ENCODE measurements around the gene GLCCI1.

GLCCI1 gene

DNA sequence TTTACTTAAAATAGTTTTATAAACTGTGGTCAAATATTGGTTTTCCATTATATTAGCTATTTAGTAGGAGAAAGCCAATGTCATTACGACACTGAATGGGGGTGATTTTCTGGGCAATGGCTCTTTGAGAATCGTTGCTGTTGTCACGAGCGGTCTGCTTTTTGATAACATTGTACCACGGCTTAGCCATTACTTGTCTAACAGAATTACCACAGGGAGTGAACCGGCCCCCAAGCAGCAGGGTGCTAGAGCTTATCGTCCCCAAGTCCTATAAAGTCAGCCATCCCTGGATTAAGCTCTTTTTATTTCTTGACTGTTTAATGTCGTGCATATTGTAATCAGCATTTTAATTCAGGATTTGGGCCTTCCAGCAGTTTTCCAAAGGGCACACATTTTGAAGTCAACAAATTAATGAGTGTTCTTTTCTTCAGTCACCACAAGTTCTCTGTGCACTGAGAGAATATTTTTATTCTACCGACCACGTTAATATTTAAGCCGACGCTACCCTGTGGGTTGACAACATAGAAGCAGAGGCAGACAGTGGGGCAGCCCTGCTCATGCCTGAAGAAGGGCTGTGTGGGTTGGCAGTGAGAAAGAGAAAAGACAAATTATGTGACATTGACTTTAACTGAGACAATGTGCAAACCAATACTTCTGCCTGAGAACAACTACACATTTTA, 167.6 kb downstream of the GLCCI1 start:
- no peak for DNase-seq

Measured in activated effector memory CD4-positive, alpha-beta T cell treated with Interleukin-2 at 50 U/mL for 16 hours (primary cell).